ENCODE data around the gene MOAP1. TPM values are rescaled to one million over a fixed set of nuclear protein-coding genes. Genes with fewer than 3 reads are reported as not detected.
"Not testable (repeated sequence)": the region's sequence is repeated elsewhere in the genome, so short reads cannot be mapped to it uniquely, and the experiment has no call there.

Gene MOAP1
- polyA plus RNA-seq, 1 donor, result 25.8 TPM

- no peak for DNase-seq
These were observed 940 bp downstream of the MOAP1 start for GRCh38 chr14:93183596-93184317.

- no peak for DNase-seq
These were observed 9.2 kb downstream of the MOAP1 start for GRCh38 chr14:93175492-93175891.

- not testable (repeated sequence) for DNase-seq
These were observed 10.0 kb downstream of the MOAP1 start for GRCh38 chr14:93174731-93175130.

GRCh38 chr14:93173943-93174395 is 10.7 kb downstream of the MOAP1 start:
- no peak for DNase-seq

- DNase-seq, result no peak
These were observed 13.3 kb downstream of the MOAP1 start for GRCh38 chr14:93171376-93171775.

- DNase-seq, result not testable (repeated sequence)
These were observed 14.6 kb downstream of the MOAP1 start for GRCh38 chr14:93170141-93170540.

- not testable (repeated sequence) for DNase-seq
These were observed 15.1 kb downstream of the MOAP1 start for GRCh38 chr14:93169619-93170018.

- DNase-seq, result not testable (repeated sequence)
These were observed 16.1 kb downstream of the MOAP1 start for GRCh38 chr14:93168610-93169009.

- not testable (repeated sequence) for DNase-seq
These were observed 19.1 kb downstream of the MOAP1 start for GRCh38 chr14:93165271-93166265.

GRCh38 chr14:93163564-93163963 is 21.1 kb downstream of the MOAP1 start:
- no peak for DNase-seq

GRCh38 chr14:93161411-93161940 is 23.2 kb downstream of the MOAP1 start:
- no peak for DNase-seq

- DNase-seq, result no peak
These were observed 24.3 kb downstream of the MOAP1 start for GRCh38 chr14:93160353-93160801.

GRCh38 chr14:93159625-93160352 is 24.9 kb downstream of the MOAP1 start:
- DNase-seq, result not testable (repeated sequence)

- DNase-seq, result not testable (repeated sequence)
These were observed 26.3 kb downstream of the MOAP1 start for GRCh38 chr14:93158349-93158748.

- DNase-seq, result no peak
These were observed 27.9 kb downstream of the MOAP1 start for GRCh38 chr14:93156693-93157369.

- DNase-seq, result no peak
These were observed 29.0 kb downstream of the MOAP1 start for GRCh38 chr14:93155667-93156066.

- DNase-seq, result no peak
These were observed 31.6 kb downstream of the MOAP1 start for GRCh38 chr14:93153121-93153520.

GRCh38 chr14:93150227-93151208 is 34.2 kb downstream of the MOAP1 start:
- DNase-seq, result no peak

- DNase-seq, result no peak
These were observed 35.7 kb downstream of the MOAP1 start for GRCh38 chr14:93148979-93149378.

GRCh38 chr14:93146119-93146518 is 38.6 kb downstream of the MOAP1 start:
- no peak for DNase-seq

All from hindlimb muscle (tissue), 1 donor.